H9 (cell line): ENCODE measurements around the gene DNAH5. TPM values are rescaled to one million over a fixed set of nuclear protein-coding genes. Genes with fewer than 3 reads are reported as not detected.

Experiments used
- DNase-seq: peaks from one replicate; pipeline ENCODE4 v3.0.0-alpha.2; 2017
- H2AFZ ChIP-seq: one replicate; pipeline ENCODE4 v1.6.1; 2013; ENCODE audit warnings: mild to moderate bottlenecking, low read length, control low read depth, moderate library complexity
- H2AK5ac ChIP-seq: 2 replicates; pipeline ENCODE4 v1.6.1; 2013; ENCODE audit warnings: low read length, control low read depth, mixed read lengths; ENCODE audit not compliant: insufficient read length
- H2BK120ac ChIP-seq: one replicate; pipeline ENCODE4 v1.6.1; 2013; ENCODE audit warnings: low read depth, mild to moderate bottlenecking, low read length, control low read depth, inconsistent platforms; ENCODE audit not compliant: poor library complexity, severe bottlenecking
- H2BK12ac ChIP-seq: 2 replicates; pipeline ENCODE4 v1.6.1; 2013; ENCODE audit warnings: low read length, control low read depth, mixed read lengths, low read depth; ENCODE audit not compliant: insufficient read length
- H2BK15ac ChIP-seq: 2 replicates; pipeline ENCODE4 v1.6.1; 2013; ENCODE audit warnings: low read depth, low read length, control low read depth
- H2BK20ac ChIP-seq: one replicate; pipeline ENCODE4 v1.6.1; 2013; ENCODE audit warnings: low read depth, mild to moderate bottlenecking, low read length, control low read depth, inconsistent platforms; ENCODE audit not compliant: poor library complexity, severe bottlenecking
- H2BK5ac ChIP-seq: 2 replicates; pipeline ENCODE4 v1.6.1; 2013; ENCODE audit warnings: low read length, control low read depth, mixed read lengths; ENCODE audit not compliant: insufficient read length
- H3K14ac ChIP-seq: 2 replicates; pipeline ENCODE4 v1.6.1; 2013; ENCODE audit warnings: low read length, control low read depth; ENCODE audit not compliant: insufficient read depth
- H3K18ac ChIP-seq: 2 replicates; pipeline ENCODE4 v1.6.1; 2013; ENCODE audit warnings: low read depth, mild to moderate bottlenecking, mixed read lengths, low read length, control low read depth; ENCODE audit not compliant: insufficient read length
- H3K23ac ChIP-seq: 2 replicates; pipeline ENCODE4 v1.6.1; 2013; ENCODE audit warnings: low read length, control low read depth, mixed read lengths, low read depth; ENCODE audit not compliant: insufficient read length
- H3K23me2 ChIP-seq: 2 replicates; pipeline ENCODE4 v1.6.1; 2013; ENCODE audit warnings: low read depth, mild to moderate bottlenecking, mixed read lengths, low read length, control low read depth; ENCODE audit not compliant: insufficient read length, poor library complexity, severe bottlenecking
- H3K27ac ChIP-seq: 2 replicates; pipeline ENCODE4 v1.5.1; 2013; ENCODE audit warnings: low read length, control low read depth, mixed read lengths, low read depth; ENCODE audit not compliant: insufficient read length
- H3K27me3 ChIP-seq: 2 replicates; pipeline ENCODE4 v1.6.1; 2013; ENCODE audit warnings: low read length, control low read depth, inconsistent platforms; ENCODE audit not compliant: insufficient read depth
- H3K4ac ChIP-seq: 2 replicates; pipeline ENCODE4 v1.6.1; 2013; ENCODE audit warnings: low read depth, mild to moderate bottlenecking, control low read depth, inconsistent platforms, low read length, moderate library complexity
- H3K4me1 ChIP-seq: 2 replicates; pipeline ENCODE4 v1.6.1; 2013; ENCODE audit warnings: low read length, control low read depth, inconsistent platforms; ENCODE audit not compliant: insufficient read depth
- H3K4me2 ChIP-seq: 2 replicates; pipeline ENCODE4 v1.6.1; 2013; ENCODE audit warnings: low read length, control low read depth, mixed read lengths; ENCODE audit not compliant: insufficient read length, insufficient read depth
- H3K56ac ChIP-seq: 2 replicates; pipeline ENCODE4 v1.6.1; 2013; ENCODE audit warnings: low read depth, mild to moderate bottlenecking, mixed read lengths, low read length, control low read depth; ENCODE audit not compliant: insufficient read length
- H3K79me1 ChIP-seq: 2 replicates; pipeline ENCODE4 v1.6.1; 2013; ENCODE audit warnings: low read depth, mild to moderate bottlenecking, moderate library complexity, low read length, control low read depth, inconsistent platforms; ENCODE audit not compliant: insufficient read depth, poor library complexity, severe bottlenecking
- H3K79me2 ChIP-seq: 2 replicates; pipeline ENCODE4 v1.6.1; 2013; ENCODE audit warnings: low read length, control low read depth, inconsistent platforms; ENCODE audit not compliant: insufficient read depth
- H3K9ac ChIP-seq: 2 replicates; pipeline ENCODE4 v1.6.1; 2013; ENCODE audit warnings: low read length, control low read depth, mixed read lengths; ENCODE audit not compliant: insufficient read length; ENCODE audit errors: extremely low read depth
- H3K9me3 ChIP-seq: one replicate; pipeline ENCODE4 v1.6.1; 2013; ENCODE audit warnings: low read depth, low read length, inconsistent platforms; ENCODE audit not compliant: control insufficient read depth
- H3T11ph ChIP-seq: one replicate; pipeline ENCODE4 v1.6.1; 2013; ENCODE audit warnings: mild to moderate bottlenecking, low read length, control low read depth, inconsistent platforms
- H4K20me1 ChIP-seq: one replicate; pipeline ENCODE4 v1.6.1; 2013; ENCODE audit not compliant: control insufficient read depth, insufficient read length, insufficient read depth
- H4K5ac ChIP-seq: 2 replicates; pipeline ENCODE4 v1.6.1; 2013; ENCODE audit warnings: low read depth, mild to moderate bottlenecking, mixed read lengths, low read length, control low read depth; ENCODE audit not compliant: insufficient read length
- H4K8ac ChIP-seq: replicated peaks from 2 replicates; pipeline ENCODE4 v1.6.1; 2013; ENCODE audit warnings: low read length, control low read depth, mixed read lengths, low read depth; ENCODE audit not compliant: insufficient read length
- H4K91ac ChIP-seq: 2 replicates; pipeline ENCODE4 v1.6.1; 2013; ENCODE audit warnings: low read depth, mild to moderate bottlenecking, moderate library complexity, mixed read lengths, low read length, control low read depth; ENCODE audit not compliant: insufficient read length
- H3K27ac Mint-ChIP-seq, 3 experiments: 2 replicates in 2 of 3; 3 replicates in 1 of 3; pipeline ENCODE4 v1.8.0; 2020 to 2021; ENCODE audit warnings: mixed read lengths in 3 of 3, mild to moderate bottlenecking in 1 of 3, moderate library complexity in 1 of 3
- H3K27me3 Mint-ChIP-seq: 2 replicates; pipeline ENCODE4 v1.8.0; 2021; ENCODE audit warnings: low read depth, mild to moderate bottlenecking, moderate library complexity, mixed read lengths
- H3K36me3 Mint-ChIP-seq, 3 experiments: 2 replicates in 2 of 3; 3 replicates in 1 of 3; pipeline ENCODE4 v1.8.0; 2020 to 2021; ENCODE audit warnings: low read depth in 3 of 3, mixed read lengths in 3 of 3; ENCODE audit not compliant: insufficient read depth in 1 of 3
- H3K4me1 Mint-ChIP-seq, 2 experiments: 2 replicates each; pipeline ENCODE4 v1.8.0; 2020; ENCODE audit warnings: mixed read lengths in 2 of 2
- H3K4me3 Mint-ChIP-seq, 2 experiments: 2 replicates in 1 of 2; 3 replicates in 1 of 2; pipeline ENCODE4 v1.8.0; 2020 to 2021; ENCODE audit warnings: mild to moderate bottlenecking in 2 of 2, mixed read lengths in 2 of 2, moderate library complexity in 1 of 2
- H3K9me3 Mint-ChIP-seq, 2 experiments: 2 replicates in 1 of 2; 3 replicates in 1 of 2; pipeline ENCODE4 v1.8.0; 2020; ENCODE audit warnings: mild to moderate bottlenecking in 2 of 2, mixed read lengths in 2 of 2, moderate library complexity in 1 of 2
- CTCF ChIP-seq: fragments of 200-600 bp; sonication (generic); conservative IDR thresholded peaks from 3 replicates; pipeline ENCODE4 v1.8.0; 2021; ENCODE audit warnings: antibody characterized with exemption, mild to moderate bottlenecking
- WGBS: extraction: QIAGEN DNeasy Blood & Tissue Kit; methylation state at CpG from one replicate; pipeline ENCODE4 v1.1.7; 2013; ENCODE audit warnings: missing lambda C conversion rate, low lambda C conversion rate, mixed read lengths; ENCODE audit not compliant: insufficient read length; ENCODE audit errors: extremely low coverage; 5-methylcytosine and 5-hydroxymethylcytosine counted together
- total RNA-seq: library from RNA; stranded (reverse); gene quantifications from 2 replicates; pipeline ENCODE4 v1.2.1, GENCODE V29; 2021

Gene DNAH5
- total RNA-seq, 1 experiment from 2014 or later: 0.50 TPM

GRCh38 chr5:13976867-13977830, 32.7 kb upstream of the DNAH5 start:
- DNase-seq: no peak

More at GRCh38 chr5:13976867-13977830, 32.7 kb upstream of the DNAH5 start:
- no peak overlapping the region for H2BK120ac ChIP-seq
- no peak overlapping the region for H4K5ac ChIP-seq
- no peaks in the 10 kb centered on the region for H3K4me1 ChIP-seq
- no peak overlapping the region for H3K9ac ChIP-seq
- H2AK5ac ChIP-seq: no peak overlapping the region
- no CpG with 5 or more reads among the region's 11 CpGs for WGBS
- no peak overlapping the region for H4K8ac ChIP-seq
- Mint-ChIP-seq H3K36me3 (no peaks in the 10 kb centered on the region; a peak in 1 of 7 replicates), H3K9me3 (peaks cover 0 to 4% of the 10 kb centered on the region in 2 experiments; a peak in 2 of 5 replicates), H3K4me3 (no peak overlapping the region), H3K4me1 (peaks cover 4 to 8% of the 10 kb centered on the region in 2 experiments), H3K27ac (0 out of 7 replicates have a peak overlapping the region, but pooled peaks of 1 of the 3 experiments have one; percentile 46), H3K27me3 (peaks cover 7% of the 10 kb centered on the region)
- H2BK20ac ChIP-seq: no peak overlapping the region
- no peak overlapping the region for H3K14ac ChIP-seq
- H3K79me2 ChIP-seq: no peaks in the 10 kb centered on the region
- H2BK15ac ChIP-seq: no peak overlapping the region
- no peak overlapping the region for H3K18ac ChIP-seq
- H3K27ac ChIP-seq: no peak overlapping the region
- H2BK12ac ChIP-seq: no peak overlapping the region
- no peaks in the 10 kb centered on the region for H3K9me3 ChIP-seq
- H4K91ac ChIP-seq: no peak overlapping the region
- no peak overlapping the region for H3K4me2 ChIP-seq
- H3K79me1 ChIP-seq: no peaks in the 10 kb centered on the region
- no peak overlapping the region for H3K23ac ChIP-seq
- TF ChIP-seq CTCF: peak; percentile 77
- H3K56ac ChIP-seq: no peak overlapping the region
- no peak overlapping the region for H2BK5ac ChIP-seq
- H3T11ph ChIP-seq: no peak overlapping the region
- H3K27me3 ChIP-seq: no peaks in the 10 kb centered on the region
- no peaks in the 10 kb centered on the region for H3K23me2 ChIP-seq
- H3K4ac ChIP-seq: no peak overlapping the region
- no peaks in the 10 kb centered on the region for H4K20me1 ChIP-seq
- no peak overlapping the region for H2AFZ ChIP-seq
